ENCODE measurements around the gene TRIM28.

The TRIM28 gene

DNA sequence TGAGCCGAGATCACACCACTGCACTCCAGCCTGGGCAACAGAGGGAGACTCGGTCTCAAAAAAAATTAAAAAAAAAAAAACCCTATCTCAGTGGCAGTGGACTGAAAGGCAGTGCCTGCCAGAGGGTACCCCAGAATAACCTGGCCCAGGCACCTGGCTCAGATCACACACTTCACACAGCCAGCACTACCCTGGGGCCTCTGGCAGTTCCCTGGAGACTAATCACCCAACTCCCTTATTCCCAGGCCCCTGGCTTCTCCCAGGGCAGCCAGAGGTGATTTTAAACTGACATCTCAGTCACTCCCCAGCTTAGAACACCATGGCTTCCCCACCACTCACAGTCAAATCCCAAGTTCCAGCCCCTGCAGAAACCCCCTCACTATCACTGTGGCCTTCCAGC is 28.6 kb upstream of the TRIM28 start:
- peak overlapping the region; percentile 88 for H3K4me3 Mint-ChIP-seq
- peak overlapping the region; percentile 50 for H3K27ac Mint-ChIP-seq
- peaks cover 42% of the 10 kb centered on the region for H3K4me1 Mint-ChIP-seq
- H3K36me3 Mint-ChIP-seq (ENCODE audit: low read depth), result peaks cover 17% of the 10 kb centered on the region
- H3K9me3 Mint-ChIP-seq, result no peaks in the 10 kb centered on the region
- DNase-seq (no peak), ATAC-seq (no peak)
- peaks cover 2% of the 10 kb centered on the region for H3K27me3 Mint-ChIP-seq

GRCh38 chr19:58516246-58516836 is 27.5 kb upstream of the TRIM28 start:
- Mint-ChIP-seq H3K4me1 (peaks cover 47% of the 10 kb centered on the region), H3K27ac (peak overlapping the region; percentile 50), H3K36me3 (ENCODE audit: low read depth) (peaks cover 17% of the 10 kb centered on the region), H3K27me3 (peaks cover 2% of the 10 kb centered on the region), H3K4me3 (peak overlapping the region; percentile 88), H3K9me3 (no peaks in the 10 kb centered on the region)
- ATAC-seq, result no peak
- no peak for DNase-seq

GRCh38 chr19:58516964-58517833 is 26.7 kb upstream of the TRIM28 start:
- no peak overlapping the region for H3K4me3 Mint-ChIP-seq
- H3K9me3 Mint-ChIP-seq, result no peaks in the 10 kb centered on the region
- H3K27ac Mint-ChIP-seq, result no peak overlapping the region
- peaks cover 2% of the 10 kb centered on the region for H3K27me3 Mint-ChIP-seq
- H3K4me1 Mint-ChIP-seq, result peaks cover 48% of the 10 kb centered on the region
- DNase-seq (no peak), ATAC-seq (no peak)
- peaks cover 17% of the 10 kb centered on the region for H3K36me3 Mint-ChIP-seq (ENCODE audit: low read depth)

DNA sequence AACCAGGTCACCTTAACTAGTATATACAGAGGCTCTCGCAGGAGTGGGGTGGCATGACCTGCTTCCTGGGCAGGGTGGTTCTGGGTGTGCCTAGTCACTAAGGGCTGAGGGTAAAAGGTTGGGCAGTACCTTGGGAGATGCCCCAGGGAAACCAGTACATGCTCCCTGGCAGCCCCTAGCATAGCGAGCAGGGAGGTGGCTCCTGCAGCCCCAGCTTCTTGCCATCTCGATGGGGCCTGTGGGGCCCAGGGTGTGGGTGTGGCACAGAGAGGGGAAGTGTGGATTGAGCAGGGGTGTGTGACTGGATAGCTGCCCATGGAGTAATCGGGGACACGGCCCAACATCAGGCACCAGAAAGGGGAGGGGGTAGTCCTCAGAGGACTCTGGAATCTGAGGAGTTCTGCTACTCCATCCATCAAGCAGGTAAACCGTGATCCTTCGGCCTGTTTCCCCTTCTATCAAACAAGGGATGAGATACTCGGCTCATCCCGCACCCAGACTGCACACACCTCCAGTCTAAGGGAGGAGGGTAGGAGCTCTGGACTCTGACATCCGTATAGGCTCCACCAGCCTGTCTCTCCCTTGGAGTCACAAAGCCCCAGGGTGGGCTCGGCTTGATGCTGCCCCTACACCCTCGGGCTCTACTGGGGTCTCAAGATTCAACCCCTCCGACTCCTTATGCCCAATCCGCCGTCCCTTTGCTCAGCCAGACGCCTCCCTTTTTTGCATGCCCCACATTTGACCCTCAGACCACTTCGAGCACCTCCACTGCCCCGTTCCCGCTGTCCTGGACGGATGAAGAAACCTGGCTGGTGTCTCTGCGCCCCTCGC is 25.4 kb upstream of the TRIM28 start:
- Mint-ChIP-seq H3K36me3 (ENCODE audit: low read depth) (peaks cover 17% of the 10 kb centered on the region), H3K27ac (peak overlapping the region; percentile 98), H3K4me1 (peaks cover 48% of the 10 kb centered on the region), H3K27me3 (peaks cover 2% of the 10 kb centered on the region), H3K4me3 (peak overlapping the region; percentile 95), H3K9me3 (no peaks in the 10 kb centered on the region)
- ATAC-seq (no peak), DNase-seq (no peak)

DNA sequence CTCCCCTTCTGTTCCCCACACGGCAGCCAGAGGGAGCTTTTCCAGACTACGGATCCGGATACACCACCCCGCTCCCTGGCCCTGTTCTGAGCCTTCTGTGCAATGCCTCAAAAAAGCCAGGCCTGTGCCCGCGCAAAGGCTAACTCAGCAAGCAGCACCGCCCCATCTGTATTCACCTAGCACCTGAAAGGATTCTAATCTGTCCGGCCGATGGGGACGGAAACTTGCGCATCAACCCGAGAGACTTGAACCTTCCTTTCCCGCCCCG is 24.8 kb upstream of the TRIM28 start:
- Mint-ChIP-seq H3K9me3 (no peaks in the 10 kb centered on the region), H3K4me1 (peaks cover 47% of the 10 kb centered on the region), H3K27ac (peak overlapping the region; percentile 98), H3K36me3 (ENCODE audit: low read depth) (peaks cover 17% of the 10 kb centered on the region), H3K27me3 (peaks cover 2% of the 10 kb centered on the region), H3K4me3 (peak overlapping the region; percentile 95)
- DNase-seq, result peak; percentile 63
- peak; percentile 5 for ATAC-seq

- peaks cover 47% of the 10 kb centered on the region for H3K4me1 Mint-ChIP-seq
- H3K36me3 Mint-ChIP-seq (ENCODE audit: low read depth), result peaks cover 17% of the 10 kb centered on the region
- ATAC-seq, result peak; percentile 83
Measured at GRCh38 chr19:58519355-58520256, 24.3 kb upstream of the TRIM28 start, which contains the start of gene ZBTB45. Gene ZBTB45, minus strand, starts transcription at chr19:58519810. Its CDS starts 2,137 bp downstream, at chr19:58517673.

DNA sequence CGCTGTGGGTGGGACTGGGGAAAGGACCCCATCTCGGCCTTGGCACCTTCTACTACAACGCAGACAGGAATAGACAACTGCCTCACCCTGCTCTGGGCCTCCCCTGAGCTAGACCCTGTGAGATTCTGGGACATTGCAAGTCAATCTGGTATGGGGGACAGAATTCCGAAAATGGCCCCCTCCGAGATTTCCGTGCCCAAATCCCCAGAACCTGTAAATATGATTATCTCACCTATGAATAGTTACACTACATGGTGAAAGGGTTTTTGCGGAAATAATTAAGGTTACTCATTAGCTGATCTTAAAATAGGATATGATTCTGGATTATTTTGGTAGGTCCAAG is 23.6 kb upstream of the TRIM28 start:
- ATAC-seq, result no peak
- H3K4me3 Mint-ChIP-seq, result peak overlapping the region; percentile 95
- DNase-seq, result no peak
- peaks cover 42% of the 10 kb centered on the region for H3K4me1 Mint-ChIP-seq
- peak overlapping the region; percentile 98 for H3K27ac Mint-ChIP-seq
- H3K36me3 Mint-ChIP-seq (ENCODE audit: low read depth), result peaks cover 16% of the 10 kb centered on the region
- no peaks in the 10 kb centered on the region for H3K9me3 Mint-ChIP-seq
- peaks cover 2% of the 10 kb centered on the region for H3K27me3 Mint-ChIP-seq

More at GRCh38 chr19:58519355-58520256, 24.3 kb upstream of the TRIM28 start, which contains the start of gene ZBTB45:
- Mint-ChIP-seq H3K4me3 (peak within 1 kb of the TSS; percentile 95), H3K27ac (peak within 1 kb of the TSS; percentile 98), H3K27me3 (peaks cover 2% of the 10 kb centered on the region), H3K9me3 (no peaks in the 10 kb centered on the region)
- peak; percentile 95 for DNase-seq

DNA sequence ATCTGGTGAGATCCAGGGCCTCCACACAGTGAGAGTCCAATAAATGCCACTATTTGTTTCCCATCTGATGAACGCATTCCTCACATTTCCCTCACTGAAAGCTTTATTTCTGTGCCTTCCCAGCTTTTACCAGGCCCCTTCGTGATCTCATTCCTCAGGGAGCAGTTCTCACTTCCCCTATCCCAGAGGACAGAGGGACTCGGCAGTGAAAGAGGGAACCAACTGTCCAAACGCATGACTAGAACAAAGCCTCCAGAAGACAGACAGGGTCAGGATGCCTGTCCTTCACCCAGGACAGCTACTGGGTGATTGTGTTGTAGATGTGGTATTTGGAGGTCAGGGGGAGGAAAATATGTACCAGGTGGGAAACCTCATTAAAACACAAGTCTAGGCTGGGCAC is 22.2 kb upstream of the TRIM28 start:
- Mint-ChIP-seq H3K4me3 (peak overlapping the region; percentile 7), H3K4me1 (peaks cover 32% of the 10 kb centered on the region), H3K9me3 (no peaks in the 10 kb centered on the region), H3K27ac (no peak overlapping the region), H3K27me3 (peaks cover 2% of the 10 kb centered on the region), H3K36me3 (ENCODE audit: low read depth) (peaks cover 6% of the 10 kb centered on the region)
- ATAC-seq, result no peak
- DNase-seq, result no peak

DNA sequence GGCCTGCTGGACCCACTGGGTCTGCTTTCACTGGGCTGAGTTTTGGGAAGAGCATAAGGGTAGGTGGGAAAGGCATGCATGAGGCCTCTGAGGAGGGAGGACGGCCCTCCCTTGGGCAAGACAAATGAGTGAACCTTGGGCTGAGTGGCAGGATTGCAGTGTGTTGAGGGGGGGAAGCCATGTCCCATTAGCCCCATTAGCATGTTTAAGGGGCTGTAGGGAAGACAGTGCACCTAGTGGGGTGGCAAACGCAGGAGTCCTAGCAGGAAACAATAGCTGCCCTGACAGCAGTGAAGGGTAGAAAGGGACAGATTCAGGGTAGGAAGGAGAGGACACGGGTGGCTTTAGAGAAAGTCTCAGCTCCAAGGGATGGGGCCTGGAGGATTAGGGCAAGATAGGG is 21.2 kb upstream of the TRIM28 start:
- Mint-ChIP-seq H3K4me3 (no peak overlapping the region), H3K27ac (no peak overlapping the region), H3K36me3 (ENCODE audit: low read depth) (peaks cover 4% of the 10 kb centered on the region), H3K9me3 (no peaks in the 10 kb centered on the region), H3K4me1 (peaks cover 28% of the 10 kb centered on the region), H3K27me3 (peaks cover 2% of the 10 kb centered on the region)
- DNase-seq (no peak), ATAC-seq (no peak)

DNA sequence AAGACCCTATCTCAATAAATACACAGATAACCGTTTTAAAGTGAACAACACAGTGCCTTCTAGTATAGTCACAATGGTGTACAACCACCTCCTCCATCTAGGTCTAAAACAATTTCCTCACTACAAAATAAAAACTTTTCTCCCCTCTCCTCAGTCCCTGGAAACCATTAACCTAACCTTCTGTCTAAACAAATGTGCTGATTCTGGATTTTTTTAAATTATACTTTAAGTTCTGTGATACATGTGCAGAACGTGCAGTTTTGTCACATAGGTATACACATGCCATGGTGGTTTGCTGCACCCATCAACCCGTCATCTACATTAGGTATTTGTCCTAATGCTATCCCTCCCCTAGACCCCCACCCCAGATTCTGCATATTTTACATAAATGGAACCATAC is 14.5 kb upstream of the TRIM28 start:
- no peaks in the 10 kb centered on the region for H3K36me3 Mint-ChIP-seq (ENCODE audit: low read depth)
- no peaks in the 10 kb centered on the region for H3K4me1 Mint-ChIP-seq
- no peaks in the 10 kb centered on the region for H3K27me3 Mint-ChIP-seq
- H3K9me3 Mint-ChIP-seq, result no peaks in the 10 kb centered on the region
- ATAC-seq (no peak), DNase-seq (no peak)
- H3K27ac Mint-ChIP-seq, result no peak overlapping the region
- H3K4me3 Mint-ChIP-seq, result no peak overlapping the region

GRCh38 chr19:58531034-58531840 is 12.6 kb upstream of the TRIM28 start:
- no peak for DNase-seq
- H3K4me3 Mint-ChIP-seq, result no peak overlapping the region
- no peak for ATAC-seq
- H3K36me3 Mint-ChIP-seq (ENCODE audit: low read depth), result no peaks in the 10 kb centered on the region
- no peaks in the 10 kb centered on the region for H3K27me3 Mint-ChIP-seq
- H3K27ac Mint-ChIP-seq, result no peak overlapping the region
- no peaks in the 10 kb centered on the region for H3K4me1 Mint-ChIP-seq
- no peaks in the 10 kb centered on the region for H3K9me3 Mint-ChIP-seq

DNA sequence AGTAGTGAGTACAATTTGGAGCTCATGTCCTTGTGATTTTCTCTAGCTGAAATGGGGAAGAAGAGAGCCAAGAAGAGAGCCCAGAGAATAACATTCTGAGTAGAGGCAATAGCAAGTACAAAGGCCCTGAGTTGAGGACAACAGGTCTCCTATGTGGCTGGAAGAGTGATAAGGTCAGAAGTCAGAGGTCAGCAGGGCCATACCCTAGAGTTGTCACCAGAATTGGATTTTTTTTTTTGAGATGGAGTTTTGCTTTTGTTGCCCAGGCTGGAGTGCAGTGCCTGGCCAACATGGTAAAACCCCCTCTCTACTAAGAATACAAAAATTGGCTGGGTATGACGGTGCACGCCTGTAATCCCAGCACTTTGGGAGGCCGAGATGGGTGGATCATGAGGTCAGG is 8.0 kb upstream of the TRIM28 start:
- no peak for ATAC-seq
- Mint-ChIP-seq H3K27me3 (peaks cover 16% of the 10 kb centered on the region), H3K4me1 (peaks cover 10% of the 10 kb centered on the region), H3K27ac (no peak overlapping the region), H3K36me3 (ENCODE audit: low read depth) (no peaks in the 10 kb centered on the region), H3K9me3 (no peaks in the 10 kb centered on the region), H3K4me3 (no peak overlapping the region)
- no peak for DNase-seq
